ENCODE measurements around the gene TMEM79. TPM values are rescaled to one million over a fixed set of nuclear protein-coding genes. Genes with fewer than 3 reads are reported as not detected.

TMEM79 gene
- total RNA-seq, 4 donors from 2014 or later: 1.7 to 4.5 (median 3.1) TPM

- no peaks in the 10 kb centered on the region for H3K9me3 ChIP-seq
- no peak for DNase-seq (ENCODE audit: low spot score in 2 of 2)
- no peaks in the 10 kb centered on the region for H3K27me3 ChIP-seq
- WGBS, 2 donors: 85 to 92% methylated on average over 8 of the region's 8 CpGs
- no peak overlapping the region for H3K4me3 ChIP-seq
- H3K36me3 ChIP-seq: peaks cover 0 to 31% (median 0%) of the 10 kb centered on the region in 3 donors
- TF ChIP-seq POLR2A (IDR thresholded peaks at IDR 0.05): no peak
- TF ChIP-seq CTCF (IDR thresholded peaks at IDR 0.05): no peak
- TF ChIP-seq EP300 (IDR thresholded peaks at IDR 0.05): no peak
- peaks cover 0 to 43% (median 19%) of the 10 kb centered on the region in 4 donors for H3K4me1 ChIP-seq
- H3K27ac ChIP-seq: no peak overlapping the region
Observed at GRCh38 chr1:156293098-156293434, 8.9 kb downstream of the TMEM79 start.

- no peaks in the 10 kb centered on the region for H3K9me3 ChIP-seq
- H3K36me3 ChIP-seq: peaks cover 0 to 24% (median 0%) of the 10 kb centered on the region in 3 donors
- no peak overlapping the region for H3K27ac ChIP-seq
- DNase-seq (ENCODE audit: low spot score in 2 of 2): no peak
- H3K4me1 ChIP-seq: peaks cover 0 to 43% (median 19%) of the 10 kb centered on the region in 4 donors
- no peak overlapping the region for H3K4me3 ChIP-seq
- H3K27me3 ChIP-seq: no peaks in the 10 kb centered on the region
- no peak for TF ChIP-seq POLR2A (IDR thresholded peaks at IDR 0.05)
- TF ChIP-seq CTCF (IDR thresholded peaks at IDR 0.05): no peak
- no peak for TF ChIP-seq EP300 (IDR thresholded peaks at IDR 0.05)
- 80 to 89% methylated on average over 9 of the region's 9 CpGs for WGBS, 2 donors
Observed at GRCh38 chr1:156293895-156294294, 9.8 kb downstream of the TMEM79 start.

- Histone ChIP-seq H3K36me3 (peaks cover 0 to 18% (median 0%) of the 10 kb centered on the region in 3 donors), H3K4me3 (peak within 1 kb of the TSS; percentile 52 to 84 (median 74)), H3K9me3 (no peaks in the 10 kb centered on the region), H3K27me3 (no peaks in the 10 kb centered on the region), H3K27ac (peak within 1 kb of the TSS; percentile 63 to 81 (median 70)), H3K4me1 (peaks cover 0 to 41% (median 19%) of the 10 kb centered on the region in 4 donors)
- TF ChIP-seq CTCF (IDR thresholded peaks at IDR 0.05) (no peak), POLR2A (IDR thresholded peaks at IDR 0.05) (no peak), EP300 (IDR thresholded peaks at IDR 0.05) (peak in 1 of 2 donors; percentile 70)
- peak; percentile 49 to 75 for DNase-seq (ENCODE audit: low spot score in 2 of 2)
- WGBS, 2 donors: 1% methylated on average over 17 of the region's 17 CpGs
Observed at GRCh38 chr1:156295391-156295947, 11.3 kb downstream of the TMEM79 start, which contains the start of gene GLMP. Gene GLMP, minus strand, starts transcription at chr1:156295679. Its CDS starts 34 bp downstream, at chr1:156295645.

GRCh38 chr1:156298852-156299357 lies 14.8 kb downstream of the TMEM79 start, which contains the start of gene VHLL:
Gene VHLL, minus strand, starts transcription at chr1:156299307. Its CDS starts 118 bp downstream, at chr1:156299189.
- TF ChIP-seq CTCF (IDR thresholded peaks at IDR 0.05) (no peak), POLR2A (IDR thresholded peaks at IDR 0.05) (no peak)
- Histone ChIP-seq H3K27ac (no peak within 1 kb of the TSS), H3K4me1 (peaks cover 0 to 20% (median 9%) of the 10 kb centered on the region in 4 donors), H3K4me3 (no peak within 1 kb of the TSS), H3K36me3 (peaks cover 0 to 7% (median 0%) of the 10 kb centered on the region in 3 donors), H3K27me3 (no peaks in the 10 kb centered on the region), H3K9me3 (no peaks in the 10 kb centered on the region)
- no peak for DNase-seq (ENCODE audit: low spot score in 2 of 2)
- WGBS, 2 donors: 87 to 89% methylated on average over 16 to 19 of the region's 19 CpGs

- H3K36me3 ChIP-seq: peaks cover 0 to 45% (median 7%) of the 10 kb centered on the region in 3 donors
- WGBS, 2 donors: 80 to 95% methylated on average over 4 of the region's 4 CpGs
Observed at GRCh38 chr1:156303241-156303640, 19.1 kb downstream of the TMEM79 start.

More at GRCh38 chr1:156303241-156303640, 19.1 kb downstream of the TMEM79 start:
- no peaks in the 10 kb centered on the region for H3K27me3 ChIP-seq
- H3K4me1 ChIP-seq: no peaks in the 10 kb centered on the region
- TF ChIP-seq CTCF (IDR thresholded peaks at IDR 0.05): no peak
- TF ChIP-seq POLR2A (IDR thresholded peaks at IDR 0.05): no peak
- TF ChIP-seq EP300 (IDR thresholded peaks at IDR 0.05): no peak
- no peak overlapping the region for H3K27ac ChIP-seq
- no peak overlapping the region for H3K4me3 ChIP-seq
- DNase-seq (ENCODE audit: low spot score in 2 of 2): no peak
- no peaks in the 10 kb centered on the region for H3K9me3 ChIP-seq
